Measurements from ENCODE around the gene GAB2.

- TF ChIP-seq, protein P1, sequence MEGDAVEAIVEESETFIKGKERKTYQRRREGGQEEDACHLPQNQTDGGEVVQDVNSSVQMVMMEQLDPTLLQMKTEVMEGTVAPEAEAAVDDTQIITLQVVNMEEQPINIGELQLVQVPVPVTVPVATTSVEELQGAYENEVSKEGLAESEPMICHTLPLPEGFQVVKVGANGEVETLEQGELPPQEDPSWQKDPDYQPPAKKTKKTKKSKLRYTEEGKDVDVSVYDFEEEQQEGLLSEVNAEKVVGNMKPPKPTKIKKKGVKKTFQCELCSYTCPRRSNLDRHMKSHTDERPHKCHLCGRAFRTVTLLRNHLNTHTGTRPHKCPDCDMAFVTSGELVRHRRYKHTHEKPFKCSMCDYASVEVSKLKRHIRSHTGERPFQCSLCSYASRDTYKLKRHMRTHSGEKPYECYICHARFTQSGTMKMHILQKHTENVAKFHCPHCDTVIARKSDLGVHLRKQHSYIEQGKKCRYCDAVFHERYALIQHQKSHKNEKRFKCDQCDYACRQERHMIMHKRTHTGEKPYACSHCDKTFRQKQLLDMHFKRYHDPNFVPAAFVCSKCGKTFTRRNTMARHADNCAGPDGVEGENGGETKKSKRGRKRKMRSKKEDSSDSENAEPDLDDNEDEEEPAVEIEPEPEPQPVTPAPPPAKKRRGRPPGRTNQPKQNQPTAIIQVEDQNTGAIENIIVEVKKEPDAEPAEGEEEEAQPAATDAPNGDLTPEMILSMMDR (IDR thresholded peaks at IDR 0.05; ENCODE audit: poor library complexity) = no peak
- no peak for TF ChIP-seq EZH2 (IDR thresholded peaks at IDR 0.05; ENCODE audit: borderline replicate concordance)
- TF ChIP-seq EZH2phosphoT487 (IDR thresholded peaks at IDR 0.05; ENCODE audit: low read depth, severe bottlenecking, unreplicated experiment) = no peak
Measured at GRCh38 chr11:78398715-78399114, 18.9 kb downstream of the GAB2 start.

All from hepatocyte (in vitro differentiated cells).